ENCODE results near the gene HOXB3. TPM values are rescaled to one million over a fixed set of nuclear protein-coding genes. Genes with fewer than 3 reads are reported as not detected.

HOXB3 gene
- total RNA-seq, 4 donors from 2014 or later = 3.7 to 14.1 (median 9.4) TPM

DNA sequence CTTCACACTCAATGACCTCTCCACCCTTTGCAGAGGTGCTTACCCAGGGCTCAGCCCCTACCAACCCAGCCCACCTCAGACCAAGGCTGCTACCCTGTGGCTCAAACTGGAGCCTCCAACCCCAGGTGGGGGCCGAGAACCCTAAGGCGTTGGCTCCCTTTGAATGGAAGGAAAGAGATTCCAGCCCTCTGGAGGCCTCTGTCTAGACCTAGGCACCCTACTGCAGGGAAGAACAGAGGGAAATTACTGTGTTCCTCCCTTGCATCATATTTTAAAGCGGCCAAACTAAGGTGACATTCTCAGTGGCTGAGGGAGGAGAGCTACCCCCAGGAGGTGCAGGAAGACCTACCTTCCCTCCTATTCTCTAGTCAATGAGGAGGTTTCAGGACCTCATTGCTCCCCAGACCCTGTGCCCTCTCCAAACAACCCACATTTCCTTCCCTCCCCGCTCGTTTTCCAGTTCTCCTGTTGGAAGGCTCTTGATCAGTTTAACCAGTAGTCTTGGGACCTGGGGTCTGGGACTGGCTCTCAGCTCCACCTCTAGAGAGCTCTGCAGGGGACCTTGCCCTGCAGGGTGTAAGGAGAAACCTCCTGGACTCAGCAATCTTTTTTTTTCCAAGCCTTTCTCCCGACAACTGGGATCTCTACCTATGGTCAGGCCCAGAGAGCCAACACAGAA is 30.6 kb upstream of the HOXB3 start:
- Histone ChIP-seq H3K4me3 (no peak overlapping the region), H3K36me3 (no peaks in the 10 kb centered on the region), H3K27ac (no peak overlapping the region), H3K27me3 (peaks cover 0 to 100% of the 10 kb centered on the region in 2 donors), H3K9me3 (no peaks in the 10 kb centered on the region), H3K4me1 (peaks cover 0 to 33% (median 7%) of the 10 kb centered on the region in 4 donors)
- WGBS, 2 donors = 62 to 69% methylated on average over 5 to 6 of the region's 6 CpGs
- no peak for DNase-seq (ENCODE audit: low spot score in 2 of 2)
- no peak for TF ChIP-seq POLR2A (IDR thresholded peaks at IDR 0.05)

DNA sequence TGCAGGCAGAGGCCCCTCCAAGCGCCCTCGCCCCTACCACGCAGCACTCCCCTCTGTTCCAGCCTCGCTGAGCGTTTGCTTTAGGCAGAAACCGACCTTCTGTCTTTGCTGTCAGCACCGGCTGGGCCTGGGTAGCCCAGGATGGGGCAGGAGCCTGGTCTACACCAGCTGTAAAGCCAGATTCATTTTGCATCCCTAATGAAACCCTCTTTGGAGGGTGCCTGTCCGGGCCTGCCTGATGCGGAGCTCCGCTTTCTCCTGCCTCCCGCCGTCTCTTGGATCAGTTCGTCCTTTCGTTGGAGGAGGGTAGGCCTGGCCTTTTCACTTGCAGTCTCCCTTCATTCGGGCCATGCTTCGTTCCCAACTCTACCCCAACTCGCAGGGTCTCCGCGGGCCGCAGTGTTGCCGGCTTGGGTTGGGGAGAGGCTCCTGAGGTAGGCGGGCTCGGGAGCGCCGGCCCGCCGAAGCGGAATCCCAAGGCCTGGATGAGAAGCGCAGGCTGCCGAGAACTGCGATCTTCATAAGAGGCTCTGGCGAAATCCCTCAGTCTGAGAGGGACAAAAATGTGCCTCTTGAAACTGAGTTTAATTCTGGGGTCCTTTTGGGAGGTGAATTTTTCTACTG is 29.9 kb upstream of the HOXB3 start:
- peaks cover 0 to 100% of the 10 kb centered on the region in 2 donors for H3K27me3 ChIP-seq
- no peak for DNase-seq (ENCODE audit: low spot score in 2 of 2)
- peaks cover 0 to 31% (median 2%) of the 10 kb centered on the region in 4 donors for H3K4me1 ChIP-seq
- H3K4me3 ChIP-seq = no peak overlapping the region
- WGBS, 2 donors = 47 to 50% methylated on average over 26 to 32 of the region's 32 CpGs
- H3K9me3 ChIP-seq = no peaks in the 10 kb centered on the region
- H3K27ac ChIP-seq = no peak overlapping the region
- no peaks in the 10 kb centered on the region for H3K36me3 ChIP-seq
- TF ChIP-seq, protein P1, sequence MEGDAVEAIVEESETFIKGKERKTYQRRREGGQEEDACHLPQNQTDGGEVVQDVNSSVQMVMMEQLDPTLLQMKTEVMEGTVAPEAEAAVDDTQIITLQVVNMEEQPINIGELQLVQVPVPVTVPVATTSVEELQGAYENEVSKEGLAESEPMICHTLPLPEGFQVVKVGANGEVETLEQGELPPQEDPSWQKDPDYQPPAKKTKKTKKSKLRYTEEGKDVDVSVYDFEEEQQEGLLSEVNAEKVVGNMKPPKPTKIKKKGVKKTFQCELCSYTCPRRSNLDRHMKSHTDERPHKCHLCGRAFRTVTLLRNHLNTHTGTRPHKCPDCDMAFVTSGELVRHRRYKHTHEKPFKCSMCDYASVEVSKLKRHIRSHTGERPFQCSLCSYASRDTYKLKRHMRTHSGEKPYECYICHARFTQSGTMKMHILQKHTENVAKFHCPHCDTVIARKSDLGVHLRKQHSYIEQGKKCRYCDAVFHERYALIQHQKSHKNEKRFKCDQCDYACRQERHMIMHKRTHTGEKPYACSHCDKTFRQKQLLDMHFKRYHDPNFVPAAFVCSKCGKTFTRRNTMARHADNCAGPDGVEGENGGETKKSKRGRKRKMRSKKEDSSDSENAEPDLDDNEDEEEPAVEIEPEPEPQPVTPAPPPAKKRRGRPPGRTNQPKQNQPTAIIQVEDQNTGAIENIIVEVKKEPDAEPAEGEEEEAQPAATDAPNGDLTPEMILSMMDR (IDR thresholded peaks at IDR 0.05) = no peak
- TF ChIP-seq EP300 (IDR thresholded peaks at IDR 0.05) = no peak
- TF ChIP-seq POLR2A (IDR thresholded peaks at IDR 0.05) = no peak

DNA sequence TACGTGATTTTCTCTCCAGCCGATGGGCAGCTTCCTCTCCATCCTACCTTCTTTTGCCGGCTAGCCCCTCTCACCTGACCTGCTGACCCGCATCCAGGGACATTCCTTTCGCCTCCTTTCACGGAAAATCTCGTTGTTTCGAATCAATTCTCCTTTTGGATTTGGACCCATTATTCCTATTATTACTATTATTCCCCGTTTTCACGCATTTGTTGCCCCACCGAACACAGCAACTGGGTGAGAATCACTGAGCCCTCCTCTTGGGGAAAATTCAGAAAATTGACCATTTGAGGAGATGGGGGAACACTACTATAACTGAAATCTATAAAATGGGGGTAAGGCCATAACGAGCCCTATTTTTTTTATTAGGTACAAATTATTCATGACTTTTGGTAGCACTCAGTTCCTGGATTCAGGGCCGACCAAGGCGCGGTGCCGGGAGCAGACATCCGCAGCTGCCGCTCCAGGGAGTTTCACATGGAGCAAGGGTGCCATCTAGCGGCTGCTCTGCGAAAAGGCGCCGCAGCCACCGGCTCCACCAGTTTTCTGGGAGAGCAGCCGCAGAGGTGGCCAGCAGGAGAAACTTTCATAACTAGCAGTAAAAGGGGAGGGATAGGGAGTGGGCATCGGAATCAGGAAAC is 28.3 kb upstream of the HOXB3 start:
- Histone ChIP-seq H3K4me3 (peak overlapping the region in 1 of 4 donors; percentile 30), H3K27ac (no peak overlapping the region), H3K4me1 (peaks cover 0 to 40% (median 5%) of the 10 kb centered on the region in 4 donors), H3K27me3 (peaks cover 0 to 100% of the 10 kb centered on the region in 2 donors), H3K9me3 (no peaks in the 10 kb centered on the region), H3K36me3 (no peaks in the 10 kb centered on the region)
- WGBS, 2 donors = 11 to 13% methylated on average over 25 of the region's 25 CpGs
- DNase-seq (ENCODE audit: low spot score in 2 of 2) = peak; percentile 83 to 86
- TF ChIP-seq POLR2A (IDR thresholded peaks at IDR 0.05) (no peak), EP300 (IDR thresholded peaks at IDR 0.05) (peak in 1 of 2 donors; percentile 21)
- TF ChIP-seq, protein P1 (IDR thresholded peaks at IDR 0.05) = peak; percentile 91 to 97 (median 95)

DNA sequence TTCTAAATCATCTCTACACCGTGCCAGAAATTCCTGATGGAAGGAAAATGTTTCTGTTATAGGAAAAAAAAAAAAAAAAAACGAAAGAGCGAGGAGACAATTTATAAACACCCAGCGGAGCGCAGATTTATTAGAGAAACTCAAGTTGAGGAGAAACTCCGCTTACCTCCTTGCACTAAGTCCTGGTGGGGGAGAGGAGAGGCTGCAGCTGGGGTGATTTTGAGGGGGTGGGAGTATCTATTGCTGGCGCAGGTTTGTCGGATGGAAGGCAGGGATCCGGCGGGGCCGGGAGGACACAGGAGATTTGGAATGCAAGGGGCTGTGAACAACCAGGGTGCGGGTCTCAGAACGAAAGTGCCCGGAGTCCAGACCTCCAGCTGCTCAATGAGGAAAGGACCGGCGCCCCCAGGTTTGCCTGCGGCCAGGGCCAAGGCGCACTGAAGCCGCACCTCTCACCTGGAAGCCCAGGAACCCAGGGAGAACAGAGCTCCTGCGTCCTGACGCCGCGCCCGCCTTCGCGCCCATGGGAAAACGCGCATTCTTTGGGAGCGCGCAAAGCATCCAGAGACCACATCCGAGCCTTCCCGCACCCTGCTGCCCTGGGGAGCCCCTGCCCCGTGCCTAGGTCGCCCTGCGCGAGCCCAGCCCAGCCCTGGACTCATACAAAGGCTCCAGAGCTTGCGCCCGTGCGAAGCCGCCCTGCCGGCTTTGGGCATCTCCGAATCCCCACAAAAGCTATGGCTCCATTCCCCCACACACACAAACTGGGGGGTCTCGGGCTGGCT is 27.6 kb upstream of the HOXB3 start:
- no peaks in the 10 kb centered on the region for H3K36me3 ChIP-seq
- H3K4me1 ChIP-seq = peaks cover 0 to 45% (median 9%) of the 10 kb centered on the region in 4 donors
- no peak overlapping the region for H3K27ac ChIP-seq
- H3K9me3 ChIP-seq = no peaks in the 10 kb centered on the region
- TF ChIP-seq, protein P1 (IDR thresholded peaks at IDR 0.05) = no peak
- no peak for TF ChIP-seq POLR2A (IDR thresholded peaks at IDR 0.05)
- TF ChIP-seq EP300 (IDR thresholded peaks at IDR 0.05) = no peak
- WGBS, 2 donors = 19 to 27% methylated on average over 42 to 43 of the region's 43 CpGs
- no peak overlapping the region for H3K4me3 ChIP-seq
- no peak for DNase-seq (ENCODE audit: low spot score in 2 of 2)
- H3K27me3 ChIP-seq = peaks cover 0 to 98% of the 10 kb centered on the region in 2 donors

DNA sequence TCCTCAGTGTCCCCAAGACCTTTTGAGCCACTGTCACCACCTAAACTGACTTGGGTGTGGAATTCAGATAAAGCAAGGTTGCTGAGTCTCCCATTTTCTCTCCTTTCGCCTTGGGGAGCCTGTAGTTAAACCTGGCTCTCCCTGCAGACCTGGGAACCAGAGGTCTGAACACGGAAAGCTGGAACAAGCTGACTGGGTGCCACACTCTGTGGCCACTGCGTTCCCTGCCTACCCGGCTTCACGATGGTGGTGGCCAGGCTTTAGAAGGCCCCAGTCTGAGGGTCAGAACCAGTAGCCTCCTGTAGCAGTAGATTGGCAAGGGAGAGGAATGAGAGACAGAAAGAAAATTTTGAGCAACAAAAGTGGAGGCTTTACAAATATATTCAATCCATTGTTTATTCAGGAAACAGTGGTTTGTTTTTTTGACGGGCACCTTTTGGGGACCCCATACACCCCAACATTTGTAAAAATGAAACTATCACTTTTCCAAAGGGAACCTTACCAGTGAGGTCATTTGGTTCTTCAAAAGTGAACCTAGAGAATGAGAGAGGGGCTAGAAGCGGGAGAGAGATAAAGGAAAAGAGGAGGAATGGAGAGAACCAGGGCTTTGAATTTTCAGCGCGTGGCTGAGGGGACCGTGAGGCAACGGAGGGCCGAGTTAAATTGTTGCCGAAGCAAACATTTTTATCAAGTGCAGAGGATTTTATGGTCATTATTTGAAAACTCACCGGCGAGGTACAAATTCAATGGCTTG is 26.9 kb upstream of the HOXB3 start:
- Histone ChIP-seq H3K4me3 (no peak overlapping the region), H3K36me3 (no peaks in the 10 kb centered on the region), H3K27ac (no peak overlapping the region), H3K4me1 (peaks cover 0 to 53% (median 13%) of the 10 kb centered on the region in 4 donors), H3K27me3 (peaks cover 2 to 98% of the 10 kb centered on the region in 2 donors), H3K9me3 (no peaks in the 10 kb centered on the region)
- WGBS, 2 donors = 49 to 52% methylated on average over 15 of the region's 15 CpGs
- TF ChIP-seq EP300 (IDR thresholded peaks at IDR 0.05) (no peak), POLR2A (IDR thresholded peaks at IDR 0.05) (no peak)
- TF ChIP-seq, protein P1 (IDR thresholded peaks at IDR 0.05) = no peak
- no peak for DNase-seq (ENCODE audit: low spot score in 2 of 2)
